Measurements from ENCODE around the gene FAM13A. TPM values are rescaled to one million over a fixed set of nuclear protein-coding genes. Genes with fewer than 3 reads are reported as not detected.

Gene FAM13A
- total and polyA plus RNA-seq, 2 experiments from 2014 or later = 19.3 to 44.2 TPM

GRCh38 chr4:88705805-88706492, 351.0 kb downstream of the FAM13A start:
- H3K4me3 ChIP-seq = no peak overlapping the region
- H4K20me1 ChIP-seq (ENCODE audit: insufficient read depth, poor library complexity, severe bottlenecking) = no peaks in the 10 kb centered on the region
- H3K4me1 ChIP-seq (ENCODE audit: insufficient read depth) = no peaks in the 10 kb centered on the region
- no peaks in the 10 kb centered on the region for H3K27me3 ChIP-seq
- WGBS (ENCODE audit: low lambda C conversion rate, missing lambda C conversion rate) = 84% methylated on average over 3 of the region's 3 CpGs
- no peak overlapping the region for H2AFZ ChIP-seq
- no peaks in the 10 kb centered on the region for H3K36me3 ChIP-seq (replicated peaks; ENCODE audit: insufficient read depth, low read depth)
- H3K9me3 ChIP-seq (ENCODE audit: low read depth) = no peaks in the 10 kb centered on the region
- no peaks in the 10 kb centered on the region for H3K9me2 ChIP-seq (replicated peaks; ENCODE audit: insufficient read depth)
- no peaks in the 10 kb centered on the region for H3K79me2 ChIP-seq
- H3K27ac ChIP-seq = no peak overlapping the region
- no peak for DNase-seq (ENCODE audit: low spot score)
- no peak overlapping the region for H3K4me2 ChIP-seq
- TF ChIP-seq EZH2phosphoT487 (IDR thresholded peaks at IDR 0.05; ENCODE audit: low read depth, severe bottlenecking, unreplicated experiment) (no peak), CTCF (IDR thresholded peaks at IDR 0.05; ENCODE audit: poor library complexity) (no peak), EZH2 (IDR thresholded peaks at IDR 0.05; ENCODE audit: borderline replicate concordance) (no peak)

- no peak overlapping the region for H3K4me2 ChIP-seq
- no peak for DNase-seq (ENCODE audit: low spot score)
- no peak overlapping the region for H3K27ac ChIP-seq
- H3K4me1 ChIP-seq (ENCODE audit: insufficient read depth) = no peaks in the 10 kb centered on the region
- no peak overlapping the region for H2AFZ ChIP-seq
- H3K4me3 ChIP-seq = no peak overlapping the region
- no peaks in the 10 kb centered on the region for H3K79me2 ChIP-seq
- no peaks in the 10 kb centered on the region for H3K36me3 ChIP-seq (replicated peaks; ENCODE audit: insufficient read depth, low read depth)
- H4K20me1 ChIP-seq (ENCODE audit: insufficient read depth, poor library complexity, severe bottlenecking) = no peaks in the 10 kb centered on the region
- H3K27me3 ChIP-seq = no peaks in the 10 kb centered on the region
- no peaks in the 10 kb centered on the region for H3K9me3 ChIP-seq (ENCODE audit: low read depth)
- TF ChIP-seq EZH2 (IDR thresholded peaks at IDR 0.05; ENCODE audit: borderline replicate concordance) (no peak), CTCF (IDR thresholded peaks at IDR 0.05; ENCODE audit: poor library complexity) (no peak), EZH2phosphoT487 (IDR thresholded peaks at IDR 0.05; ENCODE audit: low read depth, severe bottlenecking, unreplicated experiment) (no peak)
- H3K9me2 ChIP-seq (replicated peaks; ENCODE audit: insufficient read depth) = no peaks in the 10 kb centered on the region
Measured at GRCh38 chr4:88705223-88705622, 351.8 kb downstream of the FAM13A start.

GRCh38 chr4:88702782-88703181, 354.2 kb downstream of the FAM13A start:
- Histone ChIP-seq H3K36me3 (replicated peaks; ENCODE audit: insufficient read depth, low read depth) (no peaks in the 10 kb centered on the region), H3K4me3 (no peak overlapping the region), H3K27me3 (no peaks in the 10 kb centered on the region), H3K79me2 (no peaks in the 10 kb centered on the region), H2AFZ (no peak overlapping the region), H3K9me2 (replicated peaks; ENCODE audit: insufficient read depth) (no peaks in the 10 kb centered on the region), H3K4me1 (ENCODE audit: insufficient read depth) (no peaks in the 10 kb centered on the region), H3K27ac (no peak overlapping the region), H4K20me1 (ENCODE audit: insufficient read depth, poor library complexity, severe bottlenecking) (no peaks in the 10 kb centered on the region), H3K9me3 (ENCODE audit: low read depth) (no peaks in the 10 kb centered on the region), H3K4me2 (no peak overlapping the region)
- 82% methylated on average over 2 of the region's 2 CpGs for WGBS (ENCODE audit: low lambda C conversion rate, missing lambda C conversion rate)
- no peak for TF ChIP-seq EZH2 (IDR thresholded peaks at IDR 0.05; ENCODE audit: borderline replicate concordance)
- TF ChIP-seq CTCF (IDR thresholded peaks at IDR 0.05; ENCODE audit: poor library complexity) = no peak
- TF ChIP-seq EZH2phosphoT487 (IDR thresholded peaks at IDR 0.05; ENCODE audit: low read depth, severe bottlenecking, unreplicated experiment) = no peak
- DNase-seq (ENCODE audit: low spot score) = no peak

Data from hepatocyte (in vitro differentiated cells).